CD4-positive, alpha-beta T cell (primary cell): ENCODE measurements around the gene COL4A2. TPM values are rescaled to one million over a fixed set of nuclear protein-coding genes. Genes with fewer than 3 reads are reported as not detected.

Source experiments
- ATAC-seq: fragments of 200-7000 bp; cut with Tn5 transposase; one replicate; pipeline ENCODE4 v1.10.0; 2022; ENCODE audit warnings: mild to moderate bottlenecking; ENCODE audit not compliant: poor library complexity
- CTCF ChIA-PET: fragments of 350-600 bp; sonication (Branson Sonifier 250); formaldehyde crosslinking; loops from one replicate; lab custom pipeline; 2021; ENCODE audit warnings: antibody characterized with exemption, inconsistent platforms; lab: Charles Lee
- POLR2A ChIA-PET: fragments of 350-600 bp; sonication (Branson Sonifier 250); formaldehyde crosslinking; loops from one replicate; lab custom pipeline; 2021; ENCODE audit warnings: antibody characterized with exemption, inconsistent platforms; lab: Charles Lee
- DNase-seq, 14 experiments: peaks; one replicate each; pipeline ENCODE4 v3.0.0-alpha.2; 2013 to 2020; ENCODE audit warnings: mixed read lengths in 2 of 14
- H3K27ac ChIP-seq, 2 donors: one replicate each; pipeline versions ENCODE4 v1.5.1 to v1.7.0; 2013; ENCODE audit warnings: low read length in 2 of 2, low read depth in 1 of 2, mild to moderate bottlenecking in 1 of 2
- H3K27me3 ChIP-seq, 2 experiments: 1 replicate in 1 of 2; 2 replicates in 1 of 2; pipeline versions ENCODE4 v1.6.1 to v1.7.0; 2013; ENCODE audit warnings: low read length in 2 of 2, control low read depth in 1 of 2, mild to moderate bottlenecking in 1 of 2, moderate library complexity in 1 of 2; ENCODE audit not compliant: insufficient read depth in 2 of 2, control insufficient read depth in 1 of 2
- H3K36me3 ChIP-seq: one replicate; pipeline ENCODE4 v1.6.1; 2013; ENCODE audit warnings: low read length, control low read depth; ENCODE audit not compliant: insufficient read depth
- H3K4me1 ChIP-seq: one replicate; pipeline ENCODE4 v1.6.1; 2013; ENCODE audit warnings: low read length, control low read depth; ENCODE audit not compliant: insufficient read depth
- H3K4me3 ChIP-seq: one replicate; pipeline ENCODE4 v1.5.1; 2013; ENCODE audit warnings: mild to moderate bottlenecking, low read length, moderate library complexity
- H3K9me3 ChIP-seq, 2 experiments: 1 replicate in 1 of 2; 2 replicates in 1 of 2; pipeline versions ENCODE4 v1.6.1 to v1.7.0; 2013; ENCODE audit warnings: low read length in 2 of 2, mild to moderate bottlenecking in 2 of 2, control low read depth in 1 of 2, moderate library complexity in 1 of 2; ENCODE audit not compliant: control insufficient read depth in 1 of 2, insufficient read depth in 1 of 2
- H3K27ac Mint-ChIP-seq: one replicate; pipeline ENCODE4 v1.8.0; 2020; ENCODE audit warnings: mixed read lengths
- H3K27me3 Mint-ChIP-seq: one replicate; pipeline ENCODE4 v1.8.0; 2021; ENCODE audit warnings: mixed read lengths
- H3K36me3 Mint-ChIP-seq: one replicate; pipeline ENCODE4 v1.8.0; 2021; ENCODE audit warnings: low read depth, mixed read lengths
- H3K4me1 Mint-ChIP-seq: one replicate; pipeline ENCODE4 v1.8.0; 2021; ENCODE audit warnings: low read depth, mixed read lengths
- H3K4me3 Mint-ChIP-seq: one replicate; pipeline ENCODE4 v1.8.0; 2020; ENCODE audit warnings: mild to moderate bottlenecking, mixed read lengths
- H3K9me3 Mint-ChIP-seq: one replicate; pipeline ENCODE4 v1.8.0; 2020; ENCODE audit warnings: mixed read lengths
- CTCF ChIP-seq: fragments of 200-600 bp; IDR thresholded peaks from one replicate; pipeline ENCODE4 v1.8.0; 2022; ENCODE audit warnings: antibody characterized with exemption, mild to moderate bottlenecking
- intact Hi-C, 2 experiments: fragments of 100-400 bp; cut with DNase I in 1 of 2; cut with micrococcal nuclease in 1 of 2; formaldehyde crosslinking; loops; one replicate each; pipeline versions ENCODE4 v1.15.1 to v1.9.0; 2023 to 2025; cut with DNase I, micrococcal nuclease
- total RNA-seq, 174 experiments: library from RNA in 2 of 174; stranded (reverse) in 2 of 174; gene quantifications; one replicate each; pipeline ENCODE4 v1.2.3 and lab custom pipeline; 2021 to 2026

COL4A2 gene
- total RNA-seq, 2 experiments from 2014 or later = not detected

- ATAC-seq (no peak), DNase-seq (no peak)
- no peaks in the 10 kb centered on the region for H3K36me3 ChIP-seq
- H3K27ac Mint-ChIP-seq = no peak overlapping the region
- no peak overlapping the region for H3K4me3 ChIP-seq
- no peak overlapping the region for H3K27ac ChIP-seq
- H3K9me3 Mint-ChIP-seq = no peaks in the 10 kb centered on the region
- H3K27me3 Mint-ChIP-seq = peaks cover 17% of the 10 kb centered on the region
- intact Hi-C loops = no loop called here
- CTCF ChIA-PET = no interaction called here
- TF ChIP-seq CTCF = no peak
- H3K36me3 Mint-ChIP-seq = no peaks in the 10 kb centered on the region
- no peaks in the 10 kb centered on the region for H3K4me1 ChIP-seq
- POLR2A ChIA-PET = no interaction called here
- H3K4me1 Mint-ChIP-seq = no peaks in the 10 kb centered on the region
- H3K9me3 ChIP-seq = peaks cover 0 to 27% of the 10 kb centered on the region in 2 experiments
- H3K4me3 Mint-ChIP-seq = no peak overlapping the region
- peaks cover 0 to 2% of the 10 kb centered on the region in 2 experiments for H3K27me3 ChIP-seq
Observed at GRCh38 chr13:110503037-110503901, 196.2 kb downstream of the COL4A2 start.

GRCh38 chr13:110503979-110504499, 197.0 kb downstream of the COL4A2 start:
- Histone ChIP-seq H3K27ac (no peak overlapping the region), H3K9me3 (peaks cover 0 to 24% of the 10 kb centered on the region in 2 experiments), H3K36me3 (no peaks in the 10 kb centered on the region), H3K27me3 (peaks cover 0 to 2% of the 10 kb centered on the region in 2 experiments), H3K4me1 (no peaks in the 10 kb centered on the region), H3K4me3 (no peak overlapping the region)
- H3K27me3 Mint-ChIP-seq = peaks cover 17% of the 10 kb centered on the region
- DNase-seq (no peak), ATAC-seq (no peak)
- no peak overlapping the region for H3K27ac Mint-ChIP-seq
- H3K9me3 Mint-ChIP-seq = no peaks in the 10 kb centered on the region
- H3K4me3 Mint-ChIP-seq = no peak overlapping the region
- no peak for TF ChIP-seq CTCF
- no peaks in the 10 kb centered on the region for H3K36me3 Mint-ChIP-seq
- POLR2A ChIA-PET = no interaction called here
- intact Hi-C loops = no loop called here
- CTCF ChIA-PET = no interaction called here
- no peaks in the 10 kb centered on the region for H3K4me1 Mint-ChIP-seq

DNA sequence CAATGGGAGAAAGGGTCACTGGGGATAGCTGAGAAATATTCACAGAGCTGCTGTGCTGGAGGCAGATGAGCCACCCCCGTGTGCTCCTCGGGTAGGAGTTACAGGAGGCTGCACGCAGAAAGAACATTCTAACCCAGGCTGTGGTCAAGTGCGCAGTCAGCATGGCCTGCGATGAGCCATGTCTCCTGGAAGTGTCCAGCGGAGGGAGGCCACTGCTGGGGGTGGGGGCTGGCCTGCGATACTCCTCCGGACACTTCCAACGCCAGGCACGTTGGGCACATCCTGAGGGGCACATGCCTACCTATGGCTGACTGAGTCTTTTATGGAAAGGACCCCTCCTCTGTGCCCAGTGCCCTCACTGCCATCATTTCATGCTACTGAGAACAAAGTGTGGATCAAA, 198.5 kb downstream of the COL4A2 start:
- POLR2A ChIA-PET = no interaction called here
- no peak overlapping the region for H3K4me3 Mint-ChIP-seq
- H3K4me1 Mint-ChIP-seq = no peaks in the 10 kb centered on the region
- no peaks in the 10 kb centered on the region for H3K36me3 Mint-ChIP-seq
- no peak for DNase-seq
- H3K9me3 Mint-ChIP-seq = no peaks in the 10 kb centered on the region
- CTCF ChIA-PET = no interaction called here
- intact Hi-C loops = no loop called here
- H3K4me3 ChIP-seq = no peak overlapping the region
- H3K36me3 ChIP-seq = no peaks in the 10 kb centered on the region
- peaks cover 5% of the 10 kb centered on the region for H3K4me1 ChIP-seq
- H3K27me3 ChIP-seq = peaks cover 0 to 2% of the 10 kb centered on the region in 2 experiments
- H3K27ac ChIP-seq = no peak overlapping the region
- no peak for TF ChIP-seq CTCF
- H3K27me3 Mint-ChIP-seq = peaks cover 20% of the 10 kb centered on the region
- H3K27ac Mint-ChIP-seq = no peak overlapping the region
- peaks cover 0 to 24% of the 10 kb centered on the region in 2 experiments for H3K9me3 ChIP-seq
- ATAC-seq = no peak
